SK-N-SH (cell line): Measurements from ENCODE around the gene TSSK3.

ENCODE experiments used
- NRF1 ChIP-seq: IDR thresholded peaks from 2 replicates; pipeline ENCODE4 v1.6.1; 2012; ENCODE audit warnings: low read depth, mild to moderate bottlenecking, low read length
- TF ChIP-seq, protein P1 (sequence below): fragments of 200-600 bp; sonication (generic); IDR thresholded peaks from 2 replicates; pipeline ENCODE4 v1.6.1; 2017; ENCODE audit warnings: antibody characterized with exemption, mild to moderate bottlenecking, moderate library complexity

DNA sequence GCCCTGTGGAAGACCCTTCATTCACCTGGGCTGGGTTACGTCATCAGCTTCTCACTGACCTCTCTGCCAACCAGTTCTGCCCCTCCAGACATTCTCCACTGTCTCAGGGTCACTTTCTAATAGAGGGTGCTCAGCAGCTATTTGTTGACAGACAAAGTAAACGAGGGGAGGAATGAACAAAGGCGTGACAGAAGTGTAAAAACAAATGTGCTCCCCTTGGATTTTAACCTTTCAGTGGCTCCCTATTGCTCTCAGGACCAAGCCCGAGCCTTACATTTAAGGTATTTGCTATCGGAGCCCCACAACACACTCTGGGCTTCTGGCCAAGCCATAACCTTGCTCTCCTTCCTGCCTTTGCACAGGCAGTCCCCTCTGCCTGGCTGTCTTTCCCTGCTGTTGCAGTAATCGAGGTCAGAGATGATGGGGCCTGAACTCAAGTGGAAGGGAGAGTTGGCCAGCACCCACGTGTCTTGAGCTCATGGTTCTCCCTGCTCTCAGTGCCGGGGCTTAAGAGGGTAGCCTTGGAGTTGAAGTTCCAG, 17.0 kb upstream of the TSSK3 start:
- TF ChIP-seq, protein P1, sequence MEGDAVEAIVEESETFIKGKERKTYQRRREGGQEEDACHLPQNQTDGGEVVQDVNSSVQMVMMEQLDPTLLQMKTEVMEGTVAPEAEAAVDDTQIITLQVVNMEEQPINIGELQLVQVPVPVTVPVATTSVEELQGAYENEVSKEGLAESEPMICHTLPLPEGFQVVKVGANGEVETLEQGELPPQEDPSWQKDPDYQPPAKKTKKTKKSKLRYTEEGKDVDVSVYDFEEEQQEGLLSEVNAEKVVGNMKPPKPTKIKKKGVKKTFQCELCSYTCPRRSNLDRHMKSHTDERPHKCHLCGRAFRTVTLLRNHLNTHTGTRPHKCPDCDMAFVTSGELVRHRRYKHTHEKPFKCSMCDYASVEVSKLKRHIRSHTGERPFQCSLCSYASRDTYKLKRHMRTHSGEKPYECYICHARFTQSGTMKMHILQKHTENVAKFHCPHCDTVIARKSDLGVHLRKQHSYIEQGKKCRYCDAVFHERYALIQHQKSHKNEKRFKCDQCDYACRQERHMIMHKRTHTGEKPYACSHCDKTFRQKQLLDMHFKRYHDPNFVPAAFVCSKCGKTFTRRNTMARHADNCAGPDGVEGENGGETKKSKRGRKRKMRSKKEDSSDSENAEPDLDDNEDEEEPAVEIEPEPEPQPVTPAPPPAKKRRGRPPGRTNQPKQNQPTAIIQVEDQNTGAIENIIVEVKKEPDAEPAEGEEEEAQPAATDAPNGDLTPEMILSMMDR: no peak
- TF ChIP-seq NRF1: no peak
